ENCODE data around the gene XXYLT1.

Gene XXYLT1

DNA sequence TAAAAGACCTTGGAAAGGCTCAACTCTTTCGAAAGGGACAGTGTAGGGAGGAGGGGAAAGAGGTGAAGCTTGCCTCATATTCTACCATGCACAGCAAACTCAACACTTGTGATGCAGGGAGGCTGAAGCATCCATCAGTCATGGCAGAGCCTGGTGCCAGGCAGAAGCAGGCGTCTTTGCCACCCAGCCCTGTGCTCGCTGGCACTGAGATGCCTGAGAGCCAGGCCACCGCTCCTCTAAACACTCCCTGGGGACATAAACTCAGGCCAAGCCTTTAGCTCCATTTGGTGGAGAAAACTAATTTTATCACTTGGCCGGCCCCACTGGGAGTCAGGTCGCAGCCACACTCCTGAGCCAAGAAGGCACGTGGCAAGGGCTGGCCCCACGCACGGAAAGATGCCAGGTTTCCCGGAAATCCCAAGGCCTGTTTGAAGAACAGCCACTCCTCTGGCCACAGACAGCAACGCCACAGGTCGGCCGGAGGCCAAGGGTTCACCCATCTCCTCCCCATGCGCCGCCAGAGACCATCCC is 30.7 kb downstream of the XXYLT1 start:
- peak overlapping the region; percentile 28 for H3K27ac Mint-ChIP-seq
- TF ChIP-seq CTCF (IDR thresholded peaks at IDR 0.05) = no peak
- peaks cover 70% of the 10 kb centered on the region for H3K4me1 Mint-ChIP-seq
- DNase-seq = no peak
- H3K4me3 Mint-ChIP-seq = no peak overlapping the region
- H3K9me3 Mint-ChIP-seq = peaks cover 23% of the 10 kb centered on the region
- H3K27me3 Mint-ChIP-seq (ENCODE audit: low read depth, poor library complexity) = peaks cover 3% of the 10 kb centered on the region
- peaks cover 36% of the 10 kb centered on the region for H3K36me3 Mint-ChIP-seq (ENCODE audit: low read depth)

DNA sequence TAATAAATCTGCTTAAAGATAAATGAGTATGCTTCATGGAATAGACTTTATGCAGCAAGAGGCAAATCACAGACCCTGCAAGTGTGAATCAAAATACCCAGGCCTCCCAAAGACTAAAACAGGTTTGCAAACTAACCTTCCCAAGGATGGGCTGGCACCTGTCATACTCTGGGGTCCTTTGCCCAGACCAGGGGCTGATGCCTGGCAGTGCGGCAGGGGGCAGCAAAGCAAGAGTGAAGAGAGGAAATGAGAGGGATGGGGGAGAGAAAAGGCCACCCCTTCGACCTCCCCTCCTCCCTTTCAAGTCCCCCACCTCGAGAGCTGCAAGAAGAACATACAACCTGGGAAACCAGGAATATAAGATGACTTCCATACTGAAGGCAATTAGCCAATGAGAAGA is 31.8 kb downstream of the XXYLT1 start:
- Mint-ChIP-seq H3K9me3 (peaks cover 32% of the 10 kb centered on the region), H3K4me3 (peak overlapping the region; percentile 31), H3K4me1 (peaks cover 75% of the 10 kb centered on the region), H3K27me3 (ENCODE audit: low read depth, poor library complexity) (peaks cover 6% of the 10 kb centered on the region), H3K27ac (peak overlapping the region; percentile 66), H3K36me3 (ENCODE audit: low read depth) (peaks cover 45% of the 10 kb centered on the region)
- DNase-seq = no peak
- TF ChIP-seq CTCF (IDR thresholded peaks at IDR 0.05) = no peak

DNA sequence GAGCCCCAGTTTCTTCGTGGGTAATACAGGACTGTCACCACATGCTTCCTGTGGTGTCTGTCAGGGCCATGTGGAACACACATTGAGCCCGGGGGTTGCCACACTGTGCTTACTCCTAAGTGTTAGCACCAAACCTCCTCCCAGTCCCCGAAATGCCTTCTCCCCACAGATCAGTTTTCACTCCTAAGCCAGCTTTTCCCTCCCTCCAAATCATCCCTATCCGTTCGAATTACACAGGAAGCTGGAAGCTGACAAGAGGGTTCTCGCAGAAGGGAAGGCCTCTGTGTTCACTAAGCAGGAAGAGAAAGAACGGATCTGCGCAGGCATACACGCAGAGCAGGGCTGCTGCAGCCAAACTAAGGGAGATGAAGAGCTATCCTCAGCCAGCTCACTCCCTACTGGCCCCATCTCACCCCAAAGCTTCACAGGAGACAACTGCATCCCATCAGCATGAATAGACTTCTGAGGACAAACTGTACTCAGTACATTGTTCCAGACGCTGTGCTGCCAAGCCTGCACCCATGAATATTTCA is 32.3 kb downstream of the XXYLT1 start:
- H3K9me3 Mint-ChIP-seq = peaks cover 32% of the 10 kb centered on the region
- TF ChIP-seq CTCF (IDR thresholded peaks at IDR 0.05) = no peak
- peaks cover 71% of the 10 kb centered on the region for H3K4me1 Mint-ChIP-seq
- peaks cover 46% of the 10 kb centered on the region for H3K36me3 Mint-ChIP-seq (ENCODE audit: low read depth)
- peak overlapping the region; percentile 31 for H3K4me3 Mint-ChIP-seq
- peak overlapping the region; percentile 95 for H3K27ac Mint-ChIP-seq
- H3K27me3 Mint-ChIP-seq (ENCODE audit: low read depth, poor library complexity) = peaks cover 6% of the 10 kb centered on the region
- no peak for DNase-seq

DNA sequence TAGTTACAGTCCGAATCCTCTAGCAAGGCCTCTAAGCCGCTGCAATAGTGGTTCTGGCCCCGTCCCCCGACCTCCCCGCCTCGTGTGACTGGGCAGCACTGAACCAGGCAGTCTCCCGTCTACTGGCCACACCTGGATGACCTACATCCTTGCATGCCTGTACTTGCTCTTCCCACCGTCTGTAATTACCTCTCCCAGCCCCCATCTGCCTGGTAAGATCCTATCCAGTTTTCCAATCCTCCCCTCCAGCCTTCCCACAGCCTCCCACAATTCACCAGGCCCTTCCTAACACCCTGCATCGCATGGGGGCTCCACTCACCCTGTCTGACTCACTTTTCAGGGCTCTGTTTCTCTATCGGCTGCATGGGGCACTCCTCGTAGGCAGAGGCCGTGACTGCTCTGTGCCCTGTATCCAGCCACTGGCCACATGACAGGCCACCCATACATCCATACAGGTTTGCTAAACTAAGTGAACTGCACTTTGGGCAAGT is 32.8 kb downstream of the XXYLT1 start:
- H3K27ac Mint-ChIP-seq = peak overlapping the region; percentile 95
- H3K27me3 Mint-ChIP-seq (ENCODE audit: low read depth, poor library complexity) = peaks cover 6% of the 10 kb centered on the region
- H3K4me1 Mint-ChIP-seq = peaks cover 65% of the 10 kb centered on the region
- no peak for TF ChIP-seq CTCF (IDR thresholded peaks at IDR 0.05)
- peaks cover 38% of the 10 kb centered on the region for H3K9me3 Mint-ChIP-seq
- H3K36me3 Mint-ChIP-seq (ENCODE audit: low read depth) = peaks cover 51% of the 10 kb centered on the region
- no peak for DNase-seq
- H3K4me3 Mint-ChIP-seq = peak overlapping the region; percentile 23

- Mint-ChIP-seq H3K9me3 (peaks cover 46% of the 10 kb centered on the region), H3K27me3 (ENCODE audit: low read depth, poor library complexity) (peaks cover 6% of the 10 kb centered on the region), H3K4me3 (no peak overlapping the region), H3K4me1 (peaks cover 54% of the 10 kb centered on the region), H3K27ac (no peak overlapping the region), H3K36me3 (ENCODE audit: low read depth) (peaks cover 56% of the 10 kb centered on the region)
- no peak for DNase-seq
- no peak for TF ChIP-seq CTCF (IDR thresholded peaks at IDR 0.05)
These were observed 34.0 kb downstream of the XXYLT1 start for GRCh38 chr3:195236801-195237570.

Data from nephron progenitor cell (in vitro differentiated cells).